Psoas muscle (tissue), 8 donors: ENCODE data around the gene RAB17. TPM values are rescaled to one million over a fixed set of nuclear protein-coding genes. Genes with fewer than 3 reads are reported as not detected.

Experiments used
- ATAC-seq, 4 donors: fragments of 200-7000 bp; cut with Tn5 transposase; one replicate each; pipeline ENCODE4 v1.9.1; 2020; ENCODE audit warnings: moderate library complexity in 3 of 4, mild to moderate bottlenecking in 2 of 4
- DNase-seq, 2 donors: peaks; one replicate each; pipeline ENCODE4 v3.0.0-alpha.2; 2020
- H3K27ac ChIP-seq: fragments of 200-600 bp; one replicate; pipeline ENCODE4 v1.8.0; 2022
- H3K27me3 ChIP-seq, 3 donors: fragments of 200-600 bp in 1 of 3; one replicate each; pipeline versions ENCODE4 v1.6.1 to v1.8.0; 2013 to 2022; ENCODE audit warnings: low read length in 2 of 3, mild to moderate bottlenecking in 2 of 3, moderate library complexity in 1 of 3; ENCODE audit not compliant: insufficient read depth in 3 of 3
- H3K36me3 ChIP-seq, 2 donors: fragments of 200-600 bp in 1 of 2; one replicate each; pipeline versions ENCODE4 v1.6.1 to v1.8.0; 2013 to 2022; ENCODE audit warnings: low read depth in 1 of 2, mild to moderate bottlenecking in 1 of 2, moderate library complexity in 1 of 2; ENCODE audit not compliant: insufficient read depth in 1 of 2
- H3K4me1 ChIP-seq: fragments of 200-600 bp; one replicate; pipeline ENCODE4 v1.8.0; 2022
- H3K4me3 ChIP-seq: fragments of 200-600 bp; one replicate; pipeline ENCODE4 v1.8.0; 2022; ENCODE audit warnings: mild to moderate bottlenecking
- H3K9me3 ChIP-seq: fragments of 200-600 bp; one replicate; pipeline ENCODE4 v1.8.0; 2022
- CTCF ChIP-seq: fragments of 200-600 bp; IDR thresholded peaks from one replicate; pipeline ENCODE4 v1.8.0; 2022; ENCODE audit warnings: antibody characterized with exemption
- WGBS, 3 donors: extraction: QIAGEN DNeasy Blood & Tissue Kit; methylation state at CpG; one replicate each; pipeline versions ENCODE4 v1.1.6 to v1.1.7; 2013; 5-methylcytosine and 5-hydroxymethylcytosine counted together
- intact Hi-C, 2 donors: fragments of 100-400 bp; cut with DNase I; formaldehyde crosslinking; loops; one replicate each; pipeline versions ENCODE4 v1.11.0 to v1.14.2; 2022
- polyA plus RNA-seq, 3 donors: library from polyadenylated mRNA; stranded (reverse); fragments of 200-250 nt; gene quantifications; one replicate each; pipeline ENCODE4 v1.2.3, GENCODE V29; 2013
- total RNA-seq, 4 donors: library from RNA; stranded (reverse); fragmentation: NEBNext Ultra II Directional in 2 of 4; extraction: Animal tissue kit (Norgen Biotek cat#: 25700) in 2 of 4; gene quantifications; one replicate each; pipeline versions ENCODE4 v1.2.1 to v1.2.4, GENCODE V29; 2021 to 2023
- donor health status: healthy with polysubstance abuse.
- donor health status: DM: no; HTN: no; CAD: no; lungs with moderate emphysema.
- donor health status: Bipolar disorder and iron deficiency.
- donor health status: healthy.
- donor health status: DM: yes; HTN: yes; CAD: no.
- donor health status: DM: no; HTN: no; CAD: no.
- donor health status: DM: no; HTN: no; CAD: no.
- donor health status: DM: yes; HTN: yes; CAD: no.

RAB17 gene
- total and polyA plus RNA-seq, 7 donors, result 0.52 to 1.5 (median 1.2) TPM

DNA sequence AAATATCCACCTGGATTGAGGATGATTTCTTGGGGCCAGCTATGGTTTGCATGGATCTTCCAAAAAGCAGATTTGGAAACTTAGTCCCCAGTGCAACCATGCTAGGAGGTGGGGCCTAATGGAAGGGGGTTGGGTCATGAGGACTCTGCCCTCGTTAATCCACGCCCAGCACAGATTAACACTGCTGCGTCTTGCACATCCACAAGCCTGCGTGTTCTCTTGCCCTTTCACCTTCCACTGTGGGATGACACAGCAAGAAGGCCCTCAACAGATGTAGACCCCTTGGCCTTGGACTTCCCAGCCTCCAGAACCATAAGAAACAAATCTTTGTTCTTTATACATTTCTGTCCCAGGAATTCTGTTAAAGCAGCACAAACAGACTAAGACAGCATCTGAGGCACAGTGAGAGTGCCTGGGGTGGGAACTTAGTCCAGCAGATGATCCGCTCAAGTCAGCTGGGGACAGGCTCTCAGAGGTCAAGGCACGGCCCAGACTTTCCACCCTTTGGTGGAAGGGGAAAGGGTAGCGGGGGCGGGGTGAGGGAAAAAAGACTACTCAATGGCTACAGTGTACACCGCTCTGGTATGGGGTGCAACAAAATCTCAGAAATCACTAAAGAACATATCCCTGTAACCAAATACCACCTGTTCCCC lies 2.4 kb downstream of the RAB17 start:
- Histone ChIP-seq H3K27me3 (no peaks in the 10 kb centered on the region), H3K9me3 (no peaks in the 10 kb centered on the region), H3K4me3 (no peak overlapping the region), H3K36me3 (no peaks in the 10 kb centered on the region), H3K4me1 (no peaks in the 10 kb centered on the region), H3K27ac (no peak overlapping the region)
- 90 to 92% (median 91%) methylated on average over 9 of the region's 9 CpGs for WGBS, 3 donors
- DNase-seq, result no peak
- no peak for TF ChIP-seq CTCF
- intact Hi-C loops, result no loop called here
- no peak for ATAC-seq

- Histone ChIP-seq H3K4me1 (peaks cover 7% of the 10 kb centered on the region), H3K9me3 (no peaks in the 10 kb centered on the region), H3K27ac (no peak overlapping the region), H3K4me3 (no peak overlapping the region), H3K27me3 (no peaks in the 10 kb centered on the region), H3K36me3 (no peaks in the 10 kb centered on the region)
- DNase-seq, result no peak
- no peak for TF ChIP-seq CTCF
- ATAC-seq, result no peak
- 86 to 91% (median 89%) methylated on average over 15 of the region's 15 CpGs for WGBS, 3 donors
- intact Hi-C loops, result no loop called here
Measured at GRCh38 chr2:237585590-237586221, 4.8 kb downstream of the RAB17 start.

GRCh38 chr2:237583385-237584295 lies 6.9 kb downstream of the RAB17 start:
- no peaks in the 10 kb centered on the region for H3K27me3 ChIP-seq
- 90 to 95% (median 91%) methylated on average over 19 of the region's 19 CpGs for WGBS, 3 donors
- TF ChIP-seq CTCF, result no peak
- peaks cover 7% of the 10 kb centered on the region for H3K4me1 ChIP-seq
- DNase-seq (no peak), ATAC-seq (no peak)
- intact Hi-C loops, result loop anchor here in 1 of 2 donors (5.0 kb wide), 1 partner anchor 159 kb away; no protein-coding TSS in a partner anchor
- no peaks in the 10 kb centered on the region for H3K9me3 ChIP-seq
- H3K27ac ChIP-seq, result no peak overlapping the region
- no peaks in the 10 kb centered on the region for H3K36me3 ChIP-seq
- H3K4me3 ChIP-seq, result no peak overlapping the region

- TF ChIP-seq CTCF, result peak; percentile 52
- intact Hi-C loops, result loop anchor here (2.0 to 5.0 kb wide), 2 partner anchors 160 to 163 kb away; no protein-coding TSS in a partner anchor
- no peaks in the 10 kb centered on the region for H3K27me3 ChIP-seq
- H3K4me1 ChIP-seq, result peaks cover 7% of the 10 kb centered on the region
- H3K4me3 ChIP-seq, result peak overlapping the region; percentile 36
- ATAC-seq, result peak; percentile 84 to 96 (median 90)
- H3K9me3 ChIP-seq, result no peaks in the 10 kb centered on the region
- peak; percentile 51 to 77 for DNase-seq
- H3K36me3 ChIP-seq, result no peaks in the 10 kb centered on the region
- WGBS, 3 donors, result 7 to 11% (median 9%) methylated on average over 25 of the region's 25 CpGs
- peak overlapping the region; percentile 44 for H3K27ac ChIP-seq
Measured at GRCh38 chr2:237581751-237582746, 8.5 kb downstream of the RAB17 start.
